HL-60 (cell line): Measurements from ENCODE around the gene KATNB1.

Experiments
- DNase-seq, 2 experiments: peaks; one replicate each; pipeline ENCODE4 v3.0.0-alpha.2; 2010 to 2020; ENCODE audit warnings: low read depth in 1 of 2, low spot score in 1 of 2
- H3K27ac ChIP-seq: fragments of 250-450 bp; sonication (Bioruptor Pico); replicated peaks from 2 replicates; pipeline ENCODE4 v1.5.1; 2020; ENCODE audit warnings: mild to moderate bottlenecking, moderate library complexity
- H3K27me3 ChIP-seq: fragments of 250-450 bp; sonication (Bioruptor Pico); 2 replicates; pipeline ENCODE4 v1.5.1; 2021; ENCODE audit warnings: mild to moderate bottlenecking, moderate library complexity; ENCODE audit not compliant: insufficient read depth, poor library complexity, severe bottlenecking
- H3K4me3 ChIP-seq: replicated peaks from 2 replicates; pipeline ENCODE4 v1.5.1; 2011; ENCODE audit warnings: mild to moderate bottlenecking, control low read depth, low read length; ENCODE audit not compliant: insufficient read depth
- GABPA ChIP-seq: IDR thresholded peaks from 2 replicates; pipeline ENCODE4 v1.6.1; 2012; ENCODE audit warnings: low read depth
- POLR2AphosphoS5 ChIP-seq: IDR thresholded peaks from 2 replicates; pipeline ENCODE4 v1.6.1; 2012; ENCODE audit warnings: low read depth
- REST ChIP-seq: IDR thresholded peaks from 2 replicates; pipeline ENCODE4 v1.6.1; 2012; ENCODE audit warnings: low read depth; ENCODE audit not compliant: insufficient replicate concordance
- SPI1 ChIP-seq: IDR thresholded peaks from 2 replicates; pipeline ENCODE4 v1.6.1; 2012; ENCODE audit warnings: low read depth, mild to moderate bottlenecking, borderline replicate concordance
- TF ChIP-seq, protein P1 (sequence below): IDR thresholded peaks from one replicate; pipeline ENCODE4 v1.5.1; 2011; ENCODE audit warnings: low read length, control low read depth, inconsistent platforms; ENCODE audit not compliant: insufficient read depth

KATNB1 gene

GRCh38 chr16:57750796-57751538 lies 15.4 kb downstream of the KATNB1 start:
- H3K4me3 ChIP-seq, result no peak overlapping the region
- no peaks in the 10 kb centered on the region for H3K27me3 ChIP-seq
- H3K27ac ChIP-seq, result no peak overlapping the region
- DNase-seq, result no peak
- TF ChIP-seq, protein P1, sequence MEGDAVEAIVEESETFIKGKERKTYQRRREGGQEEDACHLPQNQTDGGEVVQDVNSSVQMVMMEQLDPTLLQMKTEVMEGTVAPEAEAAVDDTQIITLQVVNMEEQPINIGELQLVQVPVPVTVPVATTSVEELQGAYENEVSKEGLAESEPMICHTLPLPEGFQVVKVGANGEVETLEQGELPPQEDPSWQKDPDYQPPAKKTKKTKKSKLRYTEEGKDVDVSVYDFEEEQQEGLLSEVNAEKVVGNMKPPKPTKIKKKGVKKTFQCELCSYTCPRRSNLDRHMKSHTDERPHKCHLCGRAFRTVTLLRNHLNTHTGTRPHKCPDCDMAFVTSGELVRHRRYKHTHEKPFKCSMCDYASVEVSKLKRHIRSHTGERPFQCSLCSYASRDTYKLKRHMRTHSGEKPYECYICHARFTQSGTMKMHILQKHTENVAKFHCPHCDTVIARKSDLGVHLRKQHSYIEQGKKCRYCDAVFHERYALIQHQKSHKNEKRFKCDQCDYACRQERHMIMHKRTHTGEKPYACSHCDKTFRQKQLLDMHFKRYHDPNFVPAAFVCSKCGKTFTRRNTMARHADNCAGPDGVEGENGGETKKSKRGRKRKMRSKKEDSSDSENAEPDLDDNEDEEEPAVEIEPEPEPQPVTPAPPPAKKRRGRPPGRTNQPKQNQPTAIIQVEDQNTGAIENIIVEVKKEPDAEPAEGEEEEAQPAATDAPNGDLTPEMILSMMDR, result no peak
- TF ChIP-seq REST (no peak), GABPA (no peak), POLR2AphosphoS5 (no peak)

GRCh38 chr16:57751539-57752202 lies 16.1 kb downstream of the KATNB1 start:
- no peak overlapping the region for H3K27ac ChIP-seq
- TF ChIP-seq REST (no peak), POLR2AphosphoS5 (no peak), GABPA (no peak), SPI1 (no peak)
- TF ChIP-seq, protein P1, result no peak
- DNase-seq, result no peak
- no peak overlapping the region for H3K4me3 ChIP-seq
- H3K27me3 ChIP-seq, result no peaks in the 10 kb centered on the region

GRCh38 chr16:57752203-57752580 lies 16.6 kb downstream of the KATNB1 start:
- H3K27ac ChIP-seq, result no peak overlapping the region
- DNase-seq, result no peak

More at GRCh38 chr16:57752203-57752580, 16.6 kb downstream of the KATNB1 start:
- Histone ChIP-seq H3K27me3 (no peaks in the 10 kb centered on the region), H3K4me3 (no peak overlapping the region)
- no peak for TF ChIP-seq REST
- no peak for TF ChIP-seq GABPA
- TF ChIP-seq, protein P1, result no peak
- no peak for TF ChIP-seq SPI1
- TF ChIP-seq POLR2AphosphoS5, result no peak
